KOPT-K1 (cell line): Measurements from ENCODE around the gene PSME3.
"Not testable (repeated sequence)": the region's sequence is repeated elsewhere in the genome, so short reads cannot be mapped to it uniquely, and the experiment has no call there.

ENCODE experiments used
- H3K27ac ChIP-seq: fragments of 200-600 bp; sonication (generic); 2 replicates; pipeline ENCODE4 v1.5.1; 2016; ENCODE audit warnings: antibody characterized with exemption, mild to moderate bottlenecking, low read depth, low read length; ENCODE audit not compliant: poor library complexity, severe bottlenecking
- H3K36me3 ChIP-seq: fragments of 200-600 bp; sonication (generic); 2 replicates; pipeline ENCODE4 v1.5.1; 2017; ENCODE audit warnings: antibody characterized with exemption, mild to moderate bottlenecking, low read length, moderate library complexity; ENCODE audit not compliant: insufficient read depth
- H3K9me3 ChIP-seq: fragments of 200-600 bp; sonication (generic); 2 replicates; pipeline ENCODE4 v1.5.1; 2017; ENCODE audit warnings: antibody characterized with exemption, low read length, mild to moderate bottlenecking; ENCODE audit not compliant: insufficient read depth, poor library complexity, severe bottlenecking

PSME3 gene

DNA sequence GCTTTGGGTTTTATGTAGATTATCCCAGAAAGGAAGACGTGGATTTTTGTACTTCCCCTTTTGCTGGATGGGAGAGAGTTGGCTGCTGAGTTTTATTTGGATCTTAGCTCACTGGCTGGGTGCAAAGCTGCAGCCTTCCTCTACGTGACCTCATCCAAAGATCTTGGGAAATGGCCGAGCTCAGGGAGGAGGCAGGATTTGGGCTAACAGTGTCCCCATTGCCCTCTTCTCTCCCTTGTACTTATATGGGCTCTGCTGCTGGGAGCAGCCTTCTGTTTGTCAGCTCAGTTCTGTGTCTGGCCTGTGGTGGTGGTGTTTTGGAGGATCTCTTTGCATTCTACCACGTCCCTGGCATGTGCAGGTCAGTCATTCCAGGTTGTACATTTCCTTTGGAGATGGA lies 19.8 kb downstream of the PSME3 start:
- Histone ChIP-seq H3K9me3 (no peaks in the 10 kb centered on the region), H3K36me3 (no peaks in the 10 kb centered on the region), H3K27ac (no peak overlapping the region)

GRCh38 chr17:42853597-42853967 lies 20.4 kb downstream of the PSME3 start:
- no peak overlapping the region for H3K27ac ChIP-seq
- no peaks in the 10 kb centered on the region for H3K9me3 ChIP-seq
- H3K36me3 ChIP-seq, result no peaks in the 10 kb centered on the region

- no peaks in the 10 kb centered on the region for H3K36me3 ChIP-seq
- H3K27ac ChIP-seq, result no peak overlapping the region
- no peaks in the 10 kb centered on the region for H3K9me3 ChIP-seq
Measured at GRCh38 chr17:42853968-42854790, 21.0 kb downstream of the PSME3 start.

DNA sequence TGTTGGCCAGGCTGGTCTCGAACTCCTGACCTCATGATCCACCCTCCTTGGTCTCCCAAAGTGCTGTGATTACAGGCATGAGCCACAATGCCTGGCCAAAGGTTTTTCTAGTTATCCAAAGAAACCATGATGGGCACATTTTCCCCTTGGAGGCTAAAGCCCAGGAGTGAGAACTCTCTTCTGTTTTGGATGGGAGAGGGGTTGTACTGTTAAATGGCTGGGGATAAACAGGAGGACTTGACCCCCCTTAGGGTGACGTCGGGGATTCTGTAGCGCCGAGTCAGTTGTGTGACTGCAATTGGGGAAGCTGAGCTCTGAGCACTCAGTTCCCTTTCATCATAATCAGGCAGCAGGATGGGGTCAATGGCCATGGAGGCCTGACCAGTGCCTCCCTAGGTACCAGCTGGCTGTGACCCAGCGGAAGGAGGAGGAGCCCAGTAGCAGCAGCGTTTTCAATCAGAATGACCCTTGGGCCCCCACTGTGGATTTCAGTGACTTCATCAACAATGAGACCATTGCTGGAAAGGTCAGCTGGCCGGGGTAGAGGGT lies 21.9 kb downstream of the PSME3 start:
- H3K36me3 ChIP-seq, result no peaks in the 10 kb centered on the region
- no peaks in the 10 kb centered on the region for H3K9me3 ChIP-seq
- no peak overlapping the region for H3K27ac ChIP-seq

DNA sequence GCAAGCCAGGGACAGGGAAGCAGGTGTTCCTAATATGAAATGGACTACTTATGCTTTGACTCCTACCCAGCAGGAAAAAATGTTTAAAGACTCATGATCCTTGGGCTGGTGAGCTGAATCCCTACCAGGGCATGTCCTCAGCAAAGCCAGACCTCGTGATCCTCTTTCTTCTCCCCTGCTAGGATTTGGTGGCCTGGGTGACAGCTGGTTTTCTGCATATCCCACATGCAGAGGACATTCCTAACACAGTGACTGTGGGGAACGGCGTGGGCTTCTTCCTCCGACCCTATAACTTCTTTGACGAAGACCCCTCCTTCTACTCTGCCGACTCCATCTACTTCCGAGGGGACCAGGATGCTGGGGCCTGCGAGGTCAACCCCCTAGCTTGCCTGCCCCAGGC lies 22.9 kb downstream of the PSME3 start:
- H3K36me3 ChIP-seq, H3K9me3 ChIP-seq, H3K27ac ChIP-seq: not testable (repeated sequence)

GRCh38 chr17:42856516-42856915 lies 23.3 kb downstream of the PSME3 start:
- H3K36me3 ChIP-seq, H3K9me3 ChIP-seq, H3K27ac ChIP-seq: not testable (repeated sequence)

DNA sequence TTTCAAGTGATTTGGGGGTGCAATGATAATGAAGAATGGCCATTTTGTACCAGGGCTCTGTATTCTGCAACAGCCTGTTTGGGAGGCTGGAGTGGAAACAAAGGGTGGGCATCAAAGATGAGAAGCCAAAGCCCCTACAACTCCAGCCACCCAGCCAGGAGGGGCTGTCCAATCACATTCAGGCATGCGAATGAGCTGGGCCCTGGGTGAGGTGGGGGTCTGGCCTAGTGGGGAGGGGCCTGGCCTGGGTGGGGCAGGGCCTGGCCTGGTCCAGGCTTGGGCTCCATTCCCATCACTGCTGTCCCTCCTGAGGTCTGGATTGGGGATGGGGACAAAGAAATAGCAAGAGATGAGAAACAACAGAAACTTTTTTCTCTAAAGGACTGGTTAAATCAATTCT lies 24.2 kb downstream of the PSME3 start:
- no peak overlapping the region for H3K27ac ChIP-seq
- no peaks in the 10 kb centered on the region for H3K36me3 ChIP-seq
- no peaks in the 10 kb centered on the region for H3K9me3 ChIP-seq

- no peaks in the 10 kb centered on the region for H3K36me3 ChIP-seq
- H3K9me3 ChIP-seq, result peaks cover 7% of the 10 kb centered on the region
- H3K27ac ChIP-seq, result no peak overlapping the region
Measured at GRCh38 chr17:42865638-42866094, 32.5 kb downstream of the PSME3 start.

- H3K9me3 ChIP-seq, result peaks cover 13% of the 10 kb centered on the region
- H3K27ac ChIP-seq, result no peak overlapping the region
- no peaks in the 10 kb centered on the region for H3K36me3 ChIP-seq
Measured at GRCh38 chr17:42866216-42866615, 33.0 kb downstream of the PSME3 start.

DNA sequence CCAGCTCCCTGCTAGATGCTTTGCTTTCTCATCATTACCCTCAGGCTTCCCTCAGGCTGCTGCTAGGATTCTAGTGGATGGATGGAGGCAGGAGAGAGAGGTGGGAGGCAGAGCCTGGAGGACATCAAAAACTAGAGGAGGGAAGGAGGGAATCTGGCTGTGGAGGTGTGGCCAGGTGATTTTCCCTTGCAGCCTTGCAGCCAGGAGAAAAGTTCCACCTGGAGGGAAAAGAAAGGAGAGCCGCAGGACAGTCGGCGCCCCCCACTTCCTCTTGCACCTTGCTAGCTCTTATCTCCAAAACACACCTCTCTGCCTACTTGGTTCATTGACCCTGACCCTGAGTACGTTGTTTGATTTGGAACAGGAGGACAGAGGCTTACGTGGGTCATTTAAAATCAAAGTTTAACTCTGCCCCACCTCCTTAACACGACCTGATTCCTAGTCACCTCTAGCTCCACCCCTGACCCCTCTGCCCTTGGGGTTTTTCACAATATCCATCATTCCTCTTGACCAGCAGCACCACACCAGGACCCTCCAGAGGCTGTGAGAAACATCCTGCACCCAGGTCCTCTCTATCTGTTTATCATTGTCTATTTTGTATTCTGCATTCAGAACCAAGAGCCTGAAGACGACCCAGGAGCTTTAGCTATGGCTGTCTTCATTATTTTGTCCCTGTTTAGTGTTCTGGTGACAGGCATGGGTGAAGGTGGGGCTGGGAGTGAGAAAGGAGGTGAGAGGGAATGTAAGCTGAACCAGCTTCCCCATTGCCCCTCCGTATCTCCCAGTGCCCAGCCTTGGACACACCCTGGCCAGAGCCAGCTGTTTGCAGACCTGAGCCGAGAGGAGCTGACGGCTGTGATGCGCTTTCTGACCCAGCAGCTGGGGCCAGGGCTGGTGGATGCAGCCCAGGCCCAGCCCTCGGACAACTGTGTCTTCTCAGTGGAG lies 33.7 kb downstream of the PSME3 start:
- Histone ChIP-seq H3K36me3 (no peaks in the 10 kb centered on the region), H3K9me3 (peaks cover 16% of the 10 kb centered on the region)

GRCh38 chr17:42867694-42868261 lies 34.6 kb downstream of the PSME3 start:
- peaks cover 16% of the 10 kb centered on the region for H3K9me3 ChIP-seq
- not testable (repeated sequence) for H3K27ac ChIP-seq, H3K36me3 ChIP-seq

More for the DNA sequence above, 33.7 kb downstream of the PSME3 start:
- H3K27ac ChIP-seq, result no peak overlapping the region

DNA sequence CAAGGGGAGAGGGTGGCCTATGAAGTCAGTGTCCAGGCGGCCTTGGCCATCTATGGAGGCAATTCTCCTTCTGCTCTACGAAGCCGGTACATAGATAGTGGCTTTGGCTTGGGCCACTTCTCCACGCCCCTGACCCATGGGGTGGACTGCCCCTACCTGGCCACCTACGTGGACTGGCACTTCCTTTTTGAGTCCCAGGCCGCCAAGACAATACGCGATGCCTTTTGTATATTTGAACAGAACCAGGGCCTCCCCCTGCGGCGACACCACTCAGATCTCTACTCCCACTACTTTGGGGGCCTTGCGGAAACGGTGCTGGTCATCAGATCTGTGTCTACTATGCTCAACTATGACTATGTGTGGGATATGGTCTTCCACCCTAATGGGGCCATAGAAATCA lies 35.1 kb downstream of the PSME3 start:
- Histone ChIP-seq H3K36me3 (no peaks in the 10 kb centered on the region), H3K9me3 (peaks cover 16% of the 10 kb centered on the region), H3K27ac (no peak overlapping the region)

DNA sequence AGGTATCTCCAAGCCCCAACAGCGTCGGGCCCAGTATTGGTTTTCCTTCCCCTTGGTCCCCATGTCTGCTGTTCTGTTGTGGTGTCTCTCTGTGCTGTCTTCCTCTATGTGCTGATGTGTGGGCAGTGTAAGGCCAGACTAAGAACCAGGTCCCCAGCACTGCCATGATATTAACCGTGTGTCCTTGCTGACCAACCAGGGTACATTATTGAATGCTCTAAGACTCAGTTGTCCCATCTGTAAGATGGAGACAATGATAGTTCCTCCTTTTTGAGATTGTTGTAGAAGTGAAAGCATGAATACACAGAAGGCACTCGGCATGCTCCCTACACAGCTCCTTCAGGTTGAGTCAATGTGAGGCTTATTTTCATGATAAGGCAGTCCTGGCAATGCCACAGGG lies 38.5 kb downstream of the PSME3 start:
- Histone ChIP-seq H3K36me3 (no peaks in the 10 kb centered on the region), H3K27ac (no peak overlapping the region), H3K9me3 (peaks cover 16% of the 10 kb centered on the region)

DNA sequence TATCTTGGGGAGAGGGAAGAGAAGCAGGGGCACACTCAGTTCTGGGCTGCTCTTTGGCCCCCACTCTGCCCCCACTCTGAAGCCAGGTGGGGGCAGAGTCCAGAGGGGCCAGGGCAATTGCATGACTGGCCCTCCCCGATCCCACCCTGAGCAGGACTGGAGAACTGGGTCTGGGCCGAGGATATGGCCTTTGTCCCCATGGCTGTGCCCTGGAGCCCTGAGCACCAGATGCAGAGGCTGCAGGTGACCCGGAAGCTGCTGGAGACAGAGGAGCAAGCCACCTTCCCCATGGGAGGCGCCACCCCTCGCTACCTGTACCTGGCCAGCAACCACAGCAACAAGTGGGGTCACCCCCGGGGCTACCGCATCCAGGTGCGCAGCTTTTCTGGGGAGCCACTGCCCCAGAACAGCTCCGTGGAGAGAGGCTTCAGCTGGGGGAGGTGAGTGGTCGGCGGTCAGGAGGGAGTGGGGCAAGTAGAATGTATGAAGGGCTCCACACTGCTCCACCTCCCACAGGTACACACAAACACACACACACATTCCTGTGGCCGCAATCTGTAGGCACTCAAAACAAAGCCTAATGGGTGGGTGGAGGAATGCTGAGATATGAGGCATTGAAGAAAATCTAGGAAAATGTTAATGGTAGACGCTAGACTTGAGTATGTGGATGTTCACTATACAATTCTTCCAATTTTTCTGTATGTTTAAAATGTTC lies 39.2 kb downstream of the PSME3 start:
- no peak overlapping the region for H3K27ac ChIP-seq
- peaks cover 16% of the 10 kb centered on the region for H3K9me3 ChIP-seq

More for the DNA sequence above, 39.2 kb downstream of the PSME3 start:
- H3K36me3 ChIP-seq, result no peaks in the 10 kb centered on the region
